Renal cortex interstitium (tissue), 11 donors: ENCODE results near the gene ECHS1. TPM values are rescaled to one million over a fixed set of nuclear protein-coding genes. Genes with fewer than 3 reads are reported as not detected.
A peak's percentile ranks its signal among the peaks of the same experiment; 100 is the strongest.

Experiments used
- DNase-seq, 11 donors: peaks; one replicate each; pipeline ENCODE4 v3.0.0-alpha.2; 2013; ENCODE audit warnings: low read depth in 9 of 11, low spot score in 4 of 11; ENCODE audit errors: extremely low read depth in 1 of 11
- polyA plus RNA-seq, 3 donors: library from polyadenylated mRNA; unstranded; fragments of 120-200 nt; gene quantifications; one replicate each; pipeline ENCODE4 v1.2.1, GENCODE V29; 2013; ENCODE audit not compliant: insufficient read length in 3 of 3

The ECHS1 gene
- polyA plus RNA-seq, 3 donors = 135 to 149 (median 139) TPM

- DNase-seq = no peak
These were observed 30.6 kb upstream of the ECHS1 start for GRCh38 chr10:133403784-133404183.

DNA sequence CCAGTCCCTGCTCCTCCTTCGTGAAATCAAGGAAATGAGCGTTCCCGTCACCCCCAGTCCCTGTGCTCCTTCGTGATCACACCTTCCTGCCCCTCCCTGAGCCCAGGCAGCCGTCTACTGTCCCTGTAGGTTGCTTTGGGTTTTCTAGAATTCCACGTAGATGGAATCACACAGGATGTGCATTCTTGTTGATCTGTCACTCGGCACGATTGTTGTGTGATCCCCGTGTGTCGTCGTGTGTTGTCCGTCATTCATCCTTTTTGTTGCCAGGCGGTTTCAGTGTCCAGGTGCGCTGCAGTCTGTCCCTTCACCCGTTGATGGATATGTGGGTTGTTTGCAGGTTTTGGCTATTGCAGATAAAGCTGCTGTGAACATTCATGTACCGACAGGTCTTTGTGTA is 30.2 kb upstream of the ECHS1 start:
- DNase-seq = no peak

DNA sequence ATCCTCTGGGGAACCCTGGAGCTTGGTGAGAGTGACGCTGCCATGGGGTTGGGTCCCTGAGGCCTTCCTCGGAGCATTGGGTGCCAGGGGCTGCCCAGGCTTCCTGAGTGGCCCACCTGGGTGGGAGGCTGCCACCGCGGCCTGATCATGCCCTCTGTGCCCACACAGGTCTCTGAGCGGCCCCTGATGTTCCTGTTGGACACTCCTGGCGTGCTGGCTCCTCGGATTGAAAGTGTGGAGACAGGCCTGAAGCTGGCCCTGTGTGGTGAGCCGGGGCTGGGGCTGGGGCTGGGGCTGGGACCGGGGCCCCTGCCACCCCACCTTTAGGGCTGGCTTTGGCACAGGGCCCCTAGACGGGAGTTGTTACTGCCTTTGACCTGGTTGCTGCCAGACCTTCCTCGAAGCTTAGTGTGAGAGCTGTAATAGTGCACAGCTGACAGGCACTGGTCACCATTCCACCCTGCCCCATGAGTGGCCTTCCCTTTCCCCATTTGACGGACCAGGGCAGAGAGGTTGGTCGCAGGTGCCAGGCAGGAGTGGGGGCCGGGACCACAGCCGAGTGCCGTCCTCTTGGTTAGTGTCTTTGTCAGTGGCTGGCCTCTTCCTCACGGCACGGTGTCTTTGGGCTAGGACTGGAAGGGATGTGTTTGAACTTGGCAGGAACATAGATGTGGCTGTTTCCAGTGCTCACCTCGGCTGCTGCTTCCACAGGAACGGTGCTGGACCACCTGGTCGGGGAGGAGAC is 29.0 kb upstream of the ECHS1 start:
- DNase-seq = no peak

DNA sequence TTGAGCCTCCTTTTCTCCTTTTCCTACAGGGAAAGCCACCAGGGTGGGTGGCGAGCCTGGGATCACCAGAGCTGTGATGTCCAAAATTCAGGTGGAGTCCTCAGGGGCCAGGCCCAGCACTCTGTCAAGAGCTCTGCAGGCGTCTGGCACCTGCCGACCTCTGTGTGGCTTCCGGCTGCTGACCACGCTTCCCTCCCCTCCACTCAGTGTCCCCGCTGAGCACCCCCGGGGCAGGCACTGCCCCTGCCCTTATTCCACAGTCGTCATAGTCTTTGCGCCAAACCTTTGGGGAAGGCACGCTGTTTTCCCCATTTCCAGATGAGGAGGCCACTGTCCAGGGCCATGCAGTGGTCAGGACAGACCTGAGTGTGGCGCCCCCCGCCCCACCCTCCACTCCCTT is 28.3 kb upstream of the ECHS1 start:
- no peak for DNase-seq

DNA sequence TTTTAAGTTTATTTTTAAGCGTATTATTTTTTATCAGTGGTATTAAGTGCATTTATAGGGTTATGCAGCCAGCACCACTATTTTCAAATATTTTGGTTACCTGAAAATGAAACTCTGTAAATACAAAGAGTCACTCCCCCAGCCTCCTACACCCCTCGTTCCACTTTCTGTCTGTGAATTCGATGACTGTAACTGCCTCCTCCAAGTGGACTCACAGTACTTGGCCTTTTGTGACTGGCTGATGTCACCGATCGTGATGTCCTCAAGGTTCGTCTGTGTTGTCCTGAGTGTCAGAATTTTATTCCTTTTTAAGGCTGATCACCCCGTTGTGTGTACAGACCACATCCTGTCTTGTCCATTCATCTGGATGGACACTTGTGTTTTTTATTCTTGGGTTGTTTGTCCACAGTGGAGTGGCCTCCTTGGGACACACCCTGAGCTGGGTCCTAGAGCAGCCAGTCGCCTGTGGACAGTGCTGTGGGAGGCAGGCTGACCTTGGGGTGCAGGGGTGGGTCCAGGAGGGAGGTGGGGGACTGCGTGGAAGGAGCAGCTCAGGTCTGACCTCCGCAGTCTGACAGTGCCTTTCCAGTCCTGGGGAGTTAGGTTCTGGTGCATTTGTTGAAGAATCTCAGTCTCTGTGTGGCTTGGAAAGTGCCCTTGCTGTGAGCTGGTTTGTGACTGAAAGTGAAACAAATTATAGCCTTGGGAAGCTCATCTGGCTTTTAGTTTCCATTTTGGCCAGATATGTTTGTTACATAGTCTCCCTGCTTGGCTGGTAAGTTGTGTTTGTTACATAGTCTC is 27.7 kb upstream of the ECHS1 start:
- DNase-seq = no peak

DNA sequence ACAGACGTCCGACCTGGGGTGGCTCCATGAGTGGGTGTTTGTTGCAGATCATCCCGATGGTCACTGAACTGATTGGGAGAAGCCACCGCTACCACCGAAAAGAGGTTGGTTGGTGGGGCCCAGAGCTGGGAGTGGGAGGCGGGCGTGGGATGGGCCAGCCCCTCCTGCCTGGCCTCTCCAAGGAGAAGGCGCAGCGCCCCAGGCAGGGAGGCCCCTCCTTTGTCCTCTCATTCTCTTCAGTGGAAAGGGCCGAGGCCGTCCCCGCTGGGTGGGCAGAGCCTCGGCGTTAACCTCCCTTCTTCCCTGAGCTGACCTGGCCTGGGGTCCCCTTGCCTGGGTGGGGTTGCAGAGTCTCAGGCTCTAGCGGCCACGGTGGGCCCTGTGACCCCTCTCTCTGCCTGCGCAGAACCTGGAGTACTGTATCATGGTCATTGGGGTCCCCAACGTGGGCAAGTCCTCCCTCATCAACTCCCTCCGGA is 26.0 kb upstream of the ECHS1 start:
- no peak for DNase-seq

- DNase-seq = no peak
These were observed 24.8 kb upstream of the ECHS1 start for GRCh38 chr10:133397938-133398337.

- DNase-seq = no peak
These were observed 23.0 kb upstream of the ECHS1 start for GRCh38 chr10:133396035-133396624.

- no peak for DNase-seq
These were observed 21.7 kb upstream of the ECHS1 start for GRCh38 chr10:133394801-133395221.

GRCh38 chr10:133394064-133394663 is 21.0 kb upstream of the ECHS1 start, which contains the start of gene MTG1:
MTG1 (plus strand) TSS chr10:133394157; CDS start chr10:133394221, 64 bp downstream.
- DNase-seq = peak; percentile 78 to 94 (median 90)

GRCh38 chr10:133393401-133394063 is 20.4 kb upstream of the ECHS1 start:
- no peak for DNase-seq

DNA sequence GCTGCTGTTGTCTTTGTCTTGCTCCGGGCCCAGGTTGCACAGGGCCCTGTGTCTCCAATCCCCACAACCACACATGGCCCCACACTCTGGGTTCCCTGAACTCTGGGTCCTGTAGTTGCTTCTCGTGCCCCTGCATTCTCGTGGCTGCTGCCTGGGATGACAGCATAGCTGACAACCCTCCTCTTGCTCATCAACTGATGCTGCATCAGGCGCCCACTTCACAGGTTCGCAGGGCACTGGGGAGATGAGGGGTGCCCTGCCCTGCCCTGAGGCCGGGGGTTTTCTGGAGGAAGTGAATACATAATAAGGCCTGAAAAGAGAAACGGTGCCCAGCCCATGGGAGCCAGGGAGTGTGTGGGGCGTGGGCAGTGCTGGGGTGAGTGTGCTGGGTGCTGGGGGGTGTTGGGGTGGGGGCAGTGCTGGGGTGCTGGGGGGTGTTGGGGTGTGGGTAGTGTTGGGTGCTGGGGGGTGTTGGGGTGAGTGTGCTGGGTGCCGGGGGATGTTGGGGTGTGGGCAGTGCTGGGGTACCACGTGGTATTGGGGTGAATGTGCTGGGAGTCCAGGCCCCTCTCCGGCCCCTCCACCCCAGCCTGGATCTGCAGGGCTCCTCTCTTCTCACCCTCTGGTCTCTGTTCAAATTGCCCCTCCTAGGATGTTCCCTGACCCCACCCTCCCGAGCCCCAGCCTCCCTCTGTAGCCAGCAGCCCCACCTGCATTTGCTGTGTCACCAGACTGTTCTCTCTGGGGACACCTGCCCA is 18.8 kb upstream of the ECHS1 start:
- no peak for DNase-seq

DNA sequence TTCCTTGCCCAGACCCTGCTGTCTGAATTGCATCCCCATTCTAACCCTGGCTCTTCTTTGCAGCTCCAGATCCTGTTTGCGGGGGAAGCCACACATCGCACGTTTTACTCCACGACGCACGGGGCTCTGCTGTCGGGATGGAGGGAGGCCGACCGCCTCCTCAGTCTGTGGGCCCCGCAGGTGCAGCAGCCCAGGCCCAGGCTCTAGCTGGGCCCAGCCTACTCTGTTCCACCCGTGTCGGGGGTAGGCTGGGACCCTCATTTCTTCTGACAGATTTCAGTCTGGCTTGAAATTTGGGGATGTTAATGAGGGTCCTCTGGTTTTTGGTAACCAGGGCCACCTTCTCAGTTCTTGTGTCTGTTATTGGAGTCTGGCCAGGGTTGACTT is 18.1 kb upstream of the ECHS1 start:
- no peak for DNase-seq

- no peak for DNase-seq
These were observed 17.6 kb upstream of the ECHS1 start for GRCh38 chr10:133390597-133391248.

GRCh38 chr10:133388973-133389818 is 16.0 kb upstream of the ECHS1 start:
- no peak for DNase-seq

DNA sequence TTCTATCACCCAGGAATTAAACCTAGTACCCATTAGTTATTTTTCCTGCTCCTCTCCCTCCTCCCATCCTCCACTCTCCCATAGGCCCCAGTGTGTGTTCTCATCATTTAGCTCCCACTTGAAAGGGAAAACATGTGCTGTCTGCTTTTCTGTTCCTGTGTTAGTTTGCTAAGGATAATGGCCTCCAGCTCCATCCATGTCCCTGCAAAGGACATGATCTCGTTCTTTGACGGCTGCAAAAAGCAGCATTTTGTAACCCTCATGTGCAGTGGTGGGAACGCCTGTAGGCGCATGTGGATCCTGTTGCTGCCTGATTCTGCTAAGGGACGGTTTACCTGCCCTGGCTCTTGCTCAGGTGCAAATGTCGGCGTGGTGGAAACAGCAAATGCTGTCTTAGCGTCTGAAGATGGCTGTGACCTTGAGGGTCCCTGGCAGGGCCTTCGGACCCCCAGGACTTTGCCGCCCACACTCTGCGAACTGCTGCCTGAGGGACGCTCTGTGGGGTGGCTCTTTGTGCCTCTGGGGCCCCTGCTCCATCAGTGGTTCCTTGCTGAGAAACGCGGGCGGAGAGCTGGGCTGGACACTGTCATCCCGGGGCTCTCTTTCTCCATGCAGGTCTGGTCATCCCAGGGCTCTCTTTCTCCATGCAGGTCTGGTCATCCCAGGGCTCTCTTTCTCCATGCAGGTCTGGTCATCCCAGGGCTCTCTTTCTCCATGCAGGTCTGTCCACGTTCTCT is 15.2 kb upstream of the ECHS1 start:
- DNase-seq = no peak
